ENCODE data around the gene HOXB9. TPM values are rescaled to one million over a fixed set of nuclear protein-coding genes. Genes with fewer than 3 reads are reported as not detected.

Gene HOXB9
- total RNA-seq, 1 donor from 2014 or later: 0.11 TPM

GRCh38 chr17:48586355-48587258, 39.6 kb downstream of the HOXB9 start:
- no peak overlapping the region for H3K27ac Mint-ChIP-seq (ENCODE audit: unreplicated experiment)
- no peak overlapping the region for H3K4me3 ChIP-seq (ENCODE audit: insufficient read depth, low read depth, low read length)
- no peaks in the 10 kb centered on the region for H3K36me3 ChIP-seq (ENCODE audit: insufficient read depth, low read length)
- peaks cover 26% of the 10 kb centered on the region for H3K9me3 Mint-ChIP-seq (ENCODE audit: unreplicated experiment)
- peak overlapping the region; percentile 67 for H2AFZ ChIP-seq (ENCODE audit: low read depth, low read length)
- no peaks in the 10 kb centered on the region for H4K20me1 ChIP-seq (ENCODE audit: insufficient read depth, low read length)
- H3K36me3 Mint-ChIP-seq (ENCODE audit: low read depth, unreplicated experiment): no peaks in the 10 kb centered on the region
- peaks cover 79% of the 10 kb centered on the region for H3K27me3 ChIP-seq (ENCODE audit: insufficient read depth, low read length)
- H3K4me2 ChIP-seq (ENCODE audit: low read length): peak overlapping the region; percentile 90
- DNase-seq (ENCODE audit: low read depth) (no peak), FAIRE-seq (no peak)
- H3K9me3 ChIP-seq (ENCODE audit: insufficient read depth, low read depth, low read length): no peaks in the 10 kb centered on the region
- H3K9ac ChIP-seq (ENCODE audit: low read length): peak overlapping the region; percentile 74
- peak overlapping the region; percentile 58 for H3K27ac ChIP-seq (ENCODE audit: low read depth, low read length)
- peaks cover 14% of the 10 kb centered on the region for H3K4me1 ChIP-seq (ENCODE audit: insufficient read depth, low read length)
- H3K79me2 ChIP-seq (ENCODE audit: insufficient read depth, low read length): peaks cover 22% of the 10 kb centered on the region
- no peak overlapping the region for H3K4me3 Mint-ChIP-seq (ENCODE audit: unreplicated experiment)
- peaks cover 99% of the 10 kb centered on the region for H3K27me3 Mint-ChIP-seq (ENCODE audit: low read depth, unreplicated experiment)
- peaks cover 3% of the 10 kb centered on the region for H3K4me1 Mint-ChIP-seq (ENCODE audit: low read depth, unreplicated experiment)
- TF ChIP-seq CTCF (IDR thresholded peaks at IDR 0.05; ENCODE audit: insufficient read depth, low read depth, low read length) (no peak), EZH2 (IDR thresholded peaks at IDR 0.05; ENCODE audit: insufficient read depth, low read length) (no peak)

- Histone ChIP-seq H3K27me3 (ENCODE audit: insufficient read depth, low read length) (peaks cover 84% of the 10 kb centered on the region), H3K36me3 (ENCODE audit: insufficient read depth, low read length) (no peaks in the 10 kb centered on the region), H2AFZ (ENCODE audit: low read depth, low read length) (no peak overlapping the region), H3K27ac (ENCODE audit: low read depth, low read length) (no peak overlapping the region), H3K9ac (ENCODE audit: low read length) (no peak overlapping the region), H3K4me2 (ENCODE audit: low read length) (peak overlapping the region; percentile 90), H3K79me2 (ENCODE audit: insufficient read depth, low read length) (peaks cover 38% of the 10 kb centered on the region), H4K20me1 (ENCODE audit: insufficient read depth, low read length) (peaks cover 4% of the 10 kb centered on the region), H3K4me3 (ENCODE audit: insufficient read depth, low read depth, low read length) (no peak overlapping the region), H3K4me1 (ENCODE audit: insufficient read depth, low read length) (peaks cover 14% of the 10 kb centered on the region), H3K9me3 (ENCODE audit: insufficient read depth, low read depth, low read length) (no peaks in the 10 kb centered on the region)
- no peak for TF ChIP-seq CTCF (IDR thresholded peaks at IDR 0.05; ENCODE audit: insufficient read depth, low read depth, low read length)
- TF ChIP-seq EZH2 (IDR thresholded peaks at IDR 0.05; ENCODE audit: insufficient read depth, low read length): no peak
- FAIRE-seq (no peak), DNase-seq (ENCODE audit: low read depth) (no peak)
- Mint-ChIP-seq H3K4me1 (ENCODE audit: low read depth, unreplicated experiment) (peaks cover 3% of the 10 kb centered on the region), H3K4me3 (ENCODE audit: unreplicated experiment) (no peak overlapping the region), H3K9me3 (ENCODE audit: unreplicated experiment) (peaks cover 32% of the 10 kb centered on the region), H3K36me3 (ENCODE audit: low read depth, unreplicated experiment) (no peaks in the 10 kb centered on the region), H3K27ac (ENCODE audit: unreplicated experiment) (no peak overlapping the region), H3K27me3 (ENCODE audit: low read depth, unreplicated experiment) (peaks cover 98% of the 10 kb centered on the region)
Observed at GRCh38 chr17:48584223-48584741, 41.9 kb downstream of the HOXB9 start.

Data from astrocyte (in vitro differentiated cells and primary cell).